HEK293 (cell line): ENCODE results near the gene AOAH.
A peak's percentile ranks its signal among the peaks of the same experiment; 100 is the strongest.

Experiments
- CTCF ChIA-PET: fragments of 350-600 bp; formaldehyde crosslinking; extraction: SDS; loops from one replicate; lab custom pipeline; 2021; ENCODE audit warnings: antibody characterized with exemption; lab: Yijun Ruan, JAX
- POLR2A ChIA-PET: fragments of 300-600 bp; formaldehyde crosslinking; extraction: SDS; loops from one replicate; lab custom pipeline; 2020; ENCODE audit warnings: antibody characterized with exemption, inconsistent platforms; lab: Yijun Ruan, JAX
- H3K27ac ChIP-seq: fragments of 200-500 bp; sonication (Bioruptor generic); 2 replicates; pipeline ENCODE4 v1.5.1; 2014; ENCODE audit warnings: low read depth, low read length, control low read depth, inconsistent platforms; ENCODE audit errors: extremely low read depth
- H3K36me3 ChIP-seq, 2 experiments: fragments of 200-500 bp in 1 of 2; sonication (Bioruptor generic) in 1 of 2; 1 replicate in 1 of 2; 2 replicates in 1 of 2; pipeline ENCODE4 v1.5.1; 2014 to 2017; ENCODE audit warnings: inconsistent platforms in 2 of 2, low read length in 2 of 2; ENCODE audit not compliant: control insufficient read depth in 2 of 2, insufficient read depth in 1 of 2
- H3K4me1 ChIP-seq: fragments of 200-500 bp; sonication (Bioruptor generic); 2 replicates; pipeline ENCODE4 v1.5.1; 2014; ENCODE audit warnings: mild to moderate bottlenecking, low read length, inconsistent platforms; ENCODE audit not compliant: control insufficient read depth, insufficient read depth
- H3K4me3 ChIP-seq: 2 replicates; pipeline ENCODE4 v1.5.1; 2011; ENCODE audit warnings: low read depth, mild to moderate bottlenecking, control low read depth, low read length, moderate library complexity
- H3K9me3 ChIP-seq: fragments of 200-500 bp; sonication (Bioruptor generic); 2 replicates; pipeline ENCODE4 v1.5.1; 2014; ENCODE audit warnings: low read depth, low read length, inconsistent platforms; ENCODE audit not compliant: control insufficient read depth, insufficient read depth
- FEZF1 ChIP-seq: fragments of 450-650 bp; formaldehyde crosslinking; IDR thresholded peaks from 2 replicates; pipeline ENCODE4 v1.5.1; 2016; ENCODE audit warnings: missing biosample characterization, missing genetic modification characterization
- HOXA7 ChIP-seq: sonication (generic); formaldehyde crosslinking; IDR thresholded peaks from 2 replicates; pipeline ENCODE4 v1.8.1; 2022; ENCODE audit warnings: missing genetic modification reagents, borderline replicate concordance
- PRDM1 ChIP-seq: fragments of 450-650 bp; formaldehyde crosslinking; IDR thresholded peaks from 2 replicates; pipeline ENCODE4; 2016; ENCODE audit warnings: missing biosample characterization, missing genetic modification characterization
- SALL2 ChIP-seq: fragments of 450-650 bp; formaldehyde crosslinking; IDR thresholded peaks from 2 replicates; pipeline ENCODE4 v1.5.0; 2017; ENCODE audit warnings: missing biosample characterization, mild to moderate bottlenecking, missing genetic modification characterization, borderline replicate concordance
- YY1 ChIP-seq: fragments of 450-650 bp; formaldehyde crosslinking; IDR thresholded peaks from 2 replicates; pipeline ENCODE4 v1.5.1; 2018; ENCODE audit warnings: missing biosample characterization, missing genetic modification characterization
- ZBTB1 ChIP-seq: fragments of 450-650 bp; formaldehyde crosslinking; IDR thresholded peaks from 2 replicates; pipeline ENCODE4 v1.5.1; 2016; ENCODE audit warnings: missing biosample characterization, missing genetic modification characterization
- ZBTB21 ChIP-seq: fragments of 450-650 bp; formaldehyde crosslinking; IDR thresholded peaks from 2 replicates; pipeline ENCODE4 v1.5.1; 2017; ENCODE audit warnings: missing biosample characterization, missing genetic modification characterization
- ZBTB48 ChIP-seq: fragments of 450-650 bp; formaldehyde crosslinking; IDR thresholded peaks from 2 replicates; pipeline ENCODE4 v1.5.1; 2016; ENCODE audit warnings: missing biosample characterization, missing genetic modification characterization
- ZNF211 ChIP-seq: fragments of 450-650 bp; formaldehyde crosslinking; IDR thresholded peaks from 2 replicates; pipeline ENCODE4 v1.5.1; 2016; ENCODE audit warnings: low read depth, missing biosample characterization, missing genetic modification characterization
- ZNF610 ChIP-seq: fragments of 450-650 bp; formaldehyde crosslinking; IDR thresholded peaks from 2 replicates; pipeline ENCODE4 v1.5.1; 2016; ENCODE audit warnings: missing biosample characterization, missing genetic modification characterization, borderline replicate concordance
- ZNF747 ChIP-seq: fragments of 450-650 bp; formaldehyde crosslinking; IDR thresholded peaks from 2 replicates; pipeline ENCODE4 v1.5.1; 2016; ENCODE audit warnings: missing biosample characterization, missing genetic modification characterization
- ZNF843 ChIP-seq: fragments of 450-650 bp; formaldehyde crosslinking; IDR thresholded peaks from 2 replicates; pipeline ENCODE4 v1.5.1; 2016; ENCODE audit warnings: missing biosample characterization, missing genetic modification characterization
- TF ChIP-seq, protein P1 (sequence below): fragments of 450-650 bp; formaldehyde crosslinking; IDR thresholded peaks from 2 replicates; pipeline ENCODE4 v1.5.1; 2016; ENCODE audit warnings: missing biosample characterization, missing genetic modification characterization
- TF ChIP-seq, protein P2 (sequence below): fragments of 450-650 bp; formaldehyde crosslinking; IDR thresholded peaks from 2 replicates; pipeline ENCODE4 v1.5.1; 2016; ENCODE audit warnings: missing biosample characterization, missing genetic modification characterization
- TF ChIP-seq, protein P3 (sequence below): fragments of 450-650 bp; formaldehyde crosslinking; IDR thresholded peaks from 2 replicates; pipeline ENCODE4 v1.5.1; 2017; ENCODE audit warnings: missing biosample characterization, missing genetic modification characterization
- TF ChIP-seq, protein P4 (sequence below): fragments of 450-650 bp; formaldehyde crosslinking; IDR thresholded peaks from 2 replicates; pipeline ENCODE4 v1.5.1; 2017; ENCODE audit warnings: missing biosample characterization, missing genetic modification characterization

The AOAH gene

DNA sequence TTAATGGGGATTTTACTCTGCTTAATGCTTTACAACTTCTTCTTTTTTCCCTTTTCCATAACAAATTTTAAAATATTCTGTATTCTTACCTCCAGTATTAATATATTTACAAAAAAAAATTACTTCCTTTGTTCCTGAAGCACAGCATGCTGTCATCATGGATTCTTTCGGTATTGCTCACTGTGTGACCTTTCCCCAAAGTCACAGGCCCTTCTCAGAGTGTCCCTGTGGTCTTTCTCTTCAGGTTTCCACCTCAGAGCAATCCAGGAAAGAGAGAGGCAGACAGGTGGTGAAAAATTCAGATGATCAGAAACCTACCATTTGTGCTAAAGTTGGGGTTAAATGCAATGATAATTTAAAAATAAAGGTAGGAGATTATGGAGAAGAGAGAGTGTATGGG lies 13.0 kb downstream of the AOAH start (continued):
- TF ChIP-seq, protein P1, sequence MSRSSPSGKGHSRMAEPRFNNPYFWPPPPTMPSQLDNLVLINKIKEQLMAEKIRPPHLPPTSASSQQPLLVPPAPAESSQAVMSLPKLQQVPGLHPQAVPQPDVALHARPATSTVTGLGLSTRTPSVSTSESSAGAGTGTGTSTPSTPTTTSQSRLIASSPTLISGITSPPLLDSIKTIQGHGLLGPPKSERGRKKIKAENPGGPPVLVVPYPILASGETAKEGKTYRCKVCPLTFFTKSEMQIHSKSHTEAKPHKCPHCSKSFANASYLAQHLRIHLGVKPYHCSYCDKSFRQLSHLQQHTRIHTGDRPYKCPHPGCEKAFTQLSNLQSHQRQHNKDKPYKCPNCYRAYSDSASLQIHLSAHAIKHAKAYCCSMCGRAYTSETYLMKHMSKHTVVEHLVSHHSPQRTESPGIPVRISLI (tag by site-specific recombination), result no peak

DNA sequence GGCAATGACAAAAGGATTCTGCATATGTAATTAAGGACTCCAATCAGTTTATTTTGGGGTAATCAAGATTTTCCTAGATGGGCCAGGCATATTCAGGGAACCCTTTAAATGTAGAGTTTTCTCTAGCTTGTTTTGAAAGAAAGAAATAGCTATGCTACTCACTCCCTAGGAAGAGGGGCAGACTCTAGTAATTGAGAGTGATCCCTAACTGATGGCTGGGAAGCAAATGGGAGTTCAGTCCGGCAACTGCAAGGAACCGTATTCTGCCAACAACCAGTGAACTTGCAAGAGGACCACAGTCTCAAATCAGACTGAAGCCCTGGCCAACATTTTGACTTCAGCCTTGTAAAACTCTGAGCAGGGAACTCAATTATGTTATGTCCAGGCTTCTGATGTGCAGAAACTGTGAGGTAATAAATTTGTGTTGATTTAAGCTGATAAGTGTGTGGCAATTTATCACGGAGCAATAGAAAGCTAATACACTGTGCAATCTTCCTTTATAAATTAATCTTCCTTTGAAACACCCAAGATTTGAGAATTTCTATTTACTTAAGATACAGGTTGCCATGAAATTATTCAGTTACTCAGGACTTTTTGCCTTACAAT lies 14.0 kb downstream of the AOAH start:
- POLR2A ChIA-PET, result no interaction called here
- no peaks in the 10 kb centered on the region for H3K9me3 ChIP-seq
- no peak overlapping the region for H3K4me3 ChIP-seq
- no peaks in the 10 kb centered on the region for H3K36me3 ChIP-seq
- TF ChIP-seq, protein P2, sequence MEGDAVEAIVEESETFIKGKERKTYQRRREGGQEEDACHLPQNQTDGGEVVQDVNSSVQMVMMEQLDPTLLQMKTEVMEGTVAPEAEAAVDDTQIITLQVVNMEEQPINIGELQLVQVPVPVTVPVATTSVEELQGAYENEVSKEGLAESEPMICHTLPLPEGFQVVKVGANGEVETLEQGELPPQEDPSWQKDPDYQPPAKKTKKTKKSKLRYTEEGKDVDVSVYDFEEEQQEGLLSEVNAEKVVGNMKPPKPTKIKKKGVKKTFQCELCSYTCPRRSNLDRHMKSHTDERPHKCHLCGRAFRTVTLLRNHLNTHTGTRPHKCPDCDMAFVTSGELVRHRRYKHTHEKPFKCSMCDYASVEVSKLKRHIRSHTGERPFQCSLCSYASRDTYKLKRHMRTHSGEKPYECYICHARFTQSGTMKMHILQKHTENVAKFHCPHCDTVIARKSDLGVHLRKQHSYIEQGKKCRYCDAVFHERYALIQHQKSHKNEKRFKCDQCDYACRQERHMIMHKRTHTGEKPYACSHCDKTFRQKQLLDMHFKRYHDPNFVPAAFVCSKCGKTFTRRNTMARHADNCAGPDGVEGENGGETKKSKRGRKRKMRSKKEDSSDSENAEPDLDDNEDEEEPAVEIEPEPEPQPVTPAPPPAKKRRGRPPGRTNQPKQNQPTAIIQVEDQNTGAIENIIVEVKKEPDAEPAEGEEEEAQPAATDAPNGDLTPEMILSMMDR (tag by site-specific recombination), result no peak
- TF ChIP-seq YY1 (tag by site-specific recombination), result no peak
- TF ChIP-seq FEZF1 (tag by site-specific recombination), result peak; percentile 49; the same call in 1 of the 2 replicates
- peak; percentile 34; the same call in 1 of the 2 replicates for TF ChIP-seq ZNF843
- TF ChIP-seq, protein P3, sequence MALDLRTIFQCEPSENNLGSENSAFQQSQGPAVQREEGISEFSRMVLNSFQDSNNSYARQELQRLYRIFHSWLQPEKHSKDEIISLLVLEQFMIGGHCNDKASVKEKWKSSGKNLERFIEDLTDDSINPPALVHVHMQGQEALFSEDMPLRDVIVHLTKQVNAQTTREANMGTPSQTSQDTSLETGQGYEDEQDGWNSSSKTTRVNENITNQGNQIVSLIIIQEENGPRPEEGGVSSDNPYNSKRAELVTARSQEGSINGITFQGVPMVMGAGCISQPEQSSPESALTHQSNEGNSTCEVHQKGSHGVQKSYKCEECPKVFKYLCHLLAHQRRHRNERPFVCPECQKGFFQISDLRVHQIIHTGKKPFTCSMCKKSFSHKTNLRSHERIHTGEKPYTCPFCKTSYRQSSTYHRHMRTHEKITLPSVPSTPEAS (tag by site-specific recombination), result no peak
- no peak for TF ChIP-seq SALL2 (tag by site-specific recombination)
- TF ChIP-seq, protein P4, sequence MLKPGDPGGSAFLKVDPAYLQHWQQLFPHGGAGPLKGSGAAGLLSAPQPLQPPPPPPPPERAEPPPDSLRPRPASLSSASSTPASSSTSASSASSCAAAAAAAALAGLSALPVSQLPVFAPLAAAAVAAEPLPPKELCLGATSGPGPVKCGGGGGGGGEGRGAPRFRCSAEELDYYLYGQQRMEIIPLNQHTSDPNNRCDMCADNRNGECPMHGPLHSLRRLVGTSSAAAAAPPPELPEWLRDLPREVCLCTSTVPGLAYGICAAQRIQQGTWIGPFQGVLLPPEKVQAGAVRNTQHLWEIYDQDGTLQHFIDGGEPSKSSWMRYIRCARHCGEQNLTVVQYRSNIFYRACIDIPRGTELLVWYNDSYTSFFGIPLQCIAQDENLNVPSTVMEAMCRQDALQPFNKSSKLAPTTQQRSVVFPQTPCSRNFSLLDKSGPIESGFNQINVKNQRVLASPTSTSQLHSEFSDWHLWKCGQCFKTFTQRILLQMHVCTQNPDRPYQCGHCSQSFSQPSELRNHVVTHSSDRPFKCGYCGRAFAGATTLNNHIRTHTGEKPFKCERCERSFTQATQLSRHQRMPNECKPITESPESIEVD (tag by site-specific recombination), result peak; percentile 23; the same call in 1 of the 2 replicates
- no peak for TF ChIP-seq PRDM1 (tag by site-specific recombination)
- TF ChIP-seq ZBTB48, result peak; percentile 68
- TF ChIP-seq, all 188 proteins: peak for 4
- no peak overlapping the region for H3K27ac ChIP-seq
- CTCF ChIA-PET, result interaction anchor here (0.6 to 1.5 kb wide), 3 partner anchors 23 to 222 kb away, joined by 3 to 4 read pairs (median 4); no protein-coding TSS in a partner anchor
- peaks cover 7% of the 10 kb centered on the region for H3K4me1 ChIP-seq

DNA sequence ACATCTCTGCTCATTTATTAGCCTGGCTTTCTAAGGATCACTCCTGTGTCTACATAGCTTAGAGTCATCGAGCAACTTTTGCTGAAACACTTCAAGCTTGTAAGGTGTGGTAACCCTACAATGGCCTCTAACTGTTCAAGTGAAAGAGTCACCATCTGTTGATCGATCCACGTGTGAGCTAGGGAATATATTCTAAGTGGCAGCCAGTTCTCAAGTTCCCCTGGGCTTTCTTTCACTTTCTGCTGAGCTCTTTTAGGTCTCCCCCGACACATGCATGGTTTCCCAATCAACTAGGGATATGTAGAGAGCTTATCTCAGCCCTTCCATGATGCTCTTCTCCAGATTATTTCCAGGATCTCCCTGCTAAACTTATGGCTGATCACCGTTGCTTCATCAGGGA lies 15.5 kb downstream of the AOAH start:
- ChIA-PET CTCF (no interaction called here), POLR2A (no interaction called here)
- peaks cover 7% of the 10 kb centered on the region for H3K4me1 ChIP-seq
- TF ChIP-seq ZBTB21, result no peak
- no peak for TF ChIP-seq ZNF747 (tag by site-specific recombination)
- TF ChIP-seq ZNF843, result no peak
- TF ChIP-seq ZBTB1 (tag by site-specific recombination), result no peak
- no peak for TF ChIP-seq ZNF610 (tag by site-specific recombination)
- TF ChIP-seq ZNF211 (tag by site-specific recombination), result no peak
- no peak for TF ChIP-seq HOXA7
- no peak overlapping the region for H3K27ac ChIP-seq
- H3K4me3 ChIP-seq, result no peak overlapping the region
- H3K36me3 ChIP-seq, result no peaks in the 10 kb centered on the region
- H3K9me3 ChIP-seq, result no peaks in the 10 kb centered on the region
